ENCODE measurements around the gene MLPH. TPM values are rescaled to one million over a fixed set of nuclear protein-coding genes. Genes with fewer than 3 reads are reported as not detected.
A peak's percentile ranks its signal among the peaks of the same experiment; 100 is the strongest.

Gene MLPH
- total RNA-seq, 6 experiments from 2014 or later = 20.8 to 52.8 (median 35.1) TPM

DNA sequence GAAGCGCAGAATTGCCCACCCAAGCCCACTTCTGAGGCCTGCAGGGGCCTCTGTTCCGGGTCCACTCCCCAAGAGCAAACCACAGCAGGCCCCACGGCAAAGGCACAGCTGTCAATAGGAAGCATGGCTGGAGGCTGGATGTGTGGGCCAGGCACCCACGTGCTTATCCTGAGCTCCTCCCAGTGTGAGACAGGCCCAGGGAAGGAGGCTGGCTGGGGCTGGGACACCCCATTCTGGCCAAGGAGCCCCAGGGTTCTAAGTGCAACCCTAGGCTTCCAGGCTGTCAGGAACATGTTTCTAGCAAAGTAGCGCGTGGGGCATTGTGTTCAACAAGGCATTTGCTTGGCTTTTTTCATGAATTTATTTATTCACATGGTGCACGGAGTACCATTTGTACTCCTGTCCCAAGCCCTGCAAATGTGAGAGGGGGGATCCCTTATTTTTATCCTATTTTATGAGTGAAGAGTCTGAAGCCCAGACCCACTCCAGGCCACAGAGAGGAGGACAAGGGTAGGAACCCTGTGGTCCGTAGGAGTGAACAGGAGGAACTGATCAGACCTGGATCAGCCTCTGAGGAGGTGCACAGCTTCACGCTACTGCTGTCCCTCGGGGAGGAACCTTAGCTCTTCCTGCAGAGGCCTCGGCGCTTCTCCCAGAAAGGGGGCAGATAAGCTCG, 109.6 kb downstream of the MLPH start:
- DNase-seq (no peak), ATAC-seq (no peak)
- no peaks in the 10 kb centered on the region for H3K36me3 ChIP-seq
- no peak overlapping the region for H3K27ac ChIP-seq
- no peak for TF ChIP-seq POLR2A (IDR thresholded peaks at IDR 0.05)
- WGBS (ENCODE audit: insufficient coverage, low coverage, low lambda C conversion rate, missing lambda C conversion rate) = 100% methylated on average over 1 of the region's 13 CpGs
- peaks cover 0 to 34% (median 13%) of the 10 kb centered on the region in 4 donors for H3K4me1 ChIP-seq
- H3K4me3 ChIP-seq = no peak overlapping the region
- H3K9me3 ChIP-seq = no peaks in the 10 kb centered on the region
- H3K27me3 ChIP-seq = no peaks in the 10 kb centered on the region
- intact Hi-C loops (cut with DNase I) = loop anchor here in 1 of 2 donors (10.0 kb wide), 1 partner anchor 148 kb away; no protein-coding TSS in a partner anchor

DNA sequence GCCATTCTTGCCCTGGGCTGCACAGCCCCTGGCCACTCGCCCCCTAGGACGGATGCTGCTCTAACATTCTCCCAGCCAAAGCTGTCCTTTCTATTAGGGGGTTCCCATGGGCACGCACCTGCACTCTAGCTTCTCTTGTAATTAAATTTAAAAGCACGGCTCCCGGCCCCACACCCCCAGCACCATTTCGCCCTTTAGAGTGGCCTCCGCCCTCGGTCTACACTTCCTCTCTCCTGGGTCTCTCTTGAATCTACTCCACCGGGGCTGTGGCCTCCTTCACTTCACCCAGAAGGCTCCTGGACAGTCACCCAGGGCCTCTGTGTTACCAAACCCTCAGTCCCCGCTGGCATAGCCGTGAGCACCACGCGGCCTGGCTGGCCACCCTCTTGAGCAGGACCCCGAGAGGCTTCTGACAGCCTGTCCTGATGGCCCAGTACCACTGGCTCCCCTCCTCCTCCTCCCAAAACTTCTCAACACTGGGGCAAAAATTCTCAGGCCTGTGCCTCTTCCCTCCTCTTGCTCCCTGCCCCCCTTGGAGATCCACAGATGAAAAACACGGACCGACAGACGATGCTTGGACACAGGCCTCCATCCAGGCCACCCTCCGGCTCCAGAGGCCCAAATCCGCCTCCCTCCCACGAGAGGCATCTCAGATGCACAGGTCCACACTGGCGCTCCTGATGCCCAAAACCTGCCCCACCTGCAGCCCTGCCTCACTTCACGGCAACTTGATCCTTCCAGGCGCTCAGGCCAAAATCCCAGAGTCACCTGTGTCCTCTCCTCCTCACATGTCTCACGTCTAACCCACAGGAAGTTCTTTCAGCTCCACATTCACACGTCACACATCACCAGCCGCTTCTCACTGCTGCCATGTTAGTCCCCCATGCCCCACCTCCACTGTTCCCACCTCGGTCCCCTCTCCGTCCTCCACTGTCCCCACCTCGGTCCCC, 110.4 kb downstream of the MLPH start:
- ATAC-seq (no peak), DNase-seq (no peak)
- Histone ChIP-seq H3K4me1 (peaks cover 0 to 33% (median 13%) of the 10 kb centered on the region in 4 donors), H3K36me3 (no peaks in the 10 kb centered on the region), H3K27ac (no peak overlapping the region), H3K4me3 (no peak overlapping the region), H3K27me3 (no peaks in the 10 kb centered on the region), H3K9me3 (no peaks in the 10 kb centered on the region)
- TF ChIP-seq, protein P1, sequence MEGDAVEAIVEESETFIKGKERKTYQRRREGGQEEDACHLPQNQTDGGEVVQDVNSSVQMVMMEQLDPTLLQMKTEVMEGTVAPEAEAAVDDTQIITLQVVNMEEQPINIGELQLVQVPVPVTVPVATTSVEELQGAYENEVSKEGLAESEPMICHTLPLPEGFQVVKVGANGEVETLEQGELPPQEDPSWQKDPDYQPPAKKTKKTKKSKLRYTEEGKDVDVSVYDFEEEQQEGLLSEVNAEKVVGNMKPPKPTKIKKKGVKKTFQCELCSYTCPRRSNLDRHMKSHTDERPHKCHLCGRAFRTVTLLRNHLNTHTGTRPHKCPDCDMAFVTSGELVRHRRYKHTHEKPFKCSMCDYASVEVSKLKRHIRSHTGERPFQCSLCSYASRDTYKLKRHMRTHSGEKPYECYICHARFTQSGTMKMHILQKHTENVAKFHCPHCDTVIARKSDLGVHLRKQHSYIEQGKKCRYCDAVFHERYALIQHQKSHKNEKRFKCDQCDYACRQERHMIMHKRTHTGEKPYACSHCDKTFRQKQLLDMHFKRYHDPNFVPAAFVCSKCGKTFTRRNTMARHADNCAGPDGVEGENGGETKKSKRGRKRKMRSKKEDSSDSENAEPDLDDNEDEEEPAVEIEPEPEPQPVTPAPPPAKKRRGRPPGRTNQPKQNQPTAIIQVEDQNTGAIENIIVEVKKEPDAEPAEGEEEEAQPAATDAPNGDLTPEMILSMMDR (IDR thresholded peaks at IDR 0.05) = no peak
- no peak for TF ChIP-seq POLR2A (IDR thresholded peaks at IDR 0.05)
- intact Hi-C loops (cut with DNase I) = loop anchor here in 1 of 2 donors (10.0 kb wide), 1 partner anchor 147 kb away; no protein-coding TSS in a partner anchor
- 78% methylated on average over 14 of the region's 29 CpGs for WGBS (ENCODE audit: insufficient coverage, low coverage, low lambda C conversion rate, missing lambda C conversion rate)

DNA sequence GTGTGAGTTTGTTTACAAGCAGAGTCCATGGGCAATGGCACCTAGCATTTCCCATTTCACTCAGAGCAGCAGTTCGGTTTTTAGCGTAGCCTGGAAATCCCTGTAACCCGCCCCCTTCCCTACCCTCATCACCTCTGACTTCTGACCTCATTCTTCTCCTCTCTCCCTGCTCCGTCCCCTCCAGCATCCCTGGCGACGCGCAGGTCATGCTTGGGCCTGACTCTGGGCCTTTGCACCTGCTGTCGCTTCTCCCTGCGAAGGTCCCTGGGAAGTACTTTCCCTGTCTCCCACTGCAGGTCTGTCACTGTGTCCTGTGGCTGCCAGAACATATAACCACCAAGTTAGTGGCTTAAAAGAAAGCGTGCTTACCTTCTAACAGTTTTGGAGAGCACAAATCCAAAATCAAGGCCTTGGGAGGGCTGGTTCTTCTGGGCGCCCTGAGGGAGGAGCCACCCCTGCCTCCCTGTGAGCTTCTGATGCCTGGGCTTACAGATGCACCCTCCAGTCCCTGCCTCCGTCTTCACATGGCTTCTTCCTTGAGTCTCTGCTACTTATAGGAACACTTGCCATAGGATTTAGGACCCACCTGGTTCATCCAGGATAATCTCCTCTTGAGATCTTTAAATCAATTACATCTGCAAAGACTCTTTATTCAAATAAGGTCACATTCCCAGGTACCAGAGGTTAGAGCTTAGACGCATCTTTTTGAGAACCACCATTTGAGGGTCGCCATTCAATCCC, 111.6 kb downstream of the MLPH start:
- no peaks in the 10 kb centered on the region for H3K9me3 ChIP-seq
- intact Hi-C loops (cut with DNase I) = loop anchor here in 1 of 2 donors (10.0 kb wide), 1 partner anchor 146 kb away; no protein-coding TSS in a partner anchor
- no peak overlapping the region for H3K4me3 ChIP-seq
- TF ChIP-seq, protein P1 (IDR thresholded peaks at IDR 0.05) = no peak
- no peak for TF ChIP-seq POLR2A (IDR thresholded peaks at IDR 0.05)
- DNase-seq (no peak), ATAC-seq (no peak)
- 83% methylated on average over 12 of the region's 14 CpGs for WGBS (ENCODE audit: insufficient coverage, low coverage, low lambda C conversion rate, missing lambda C conversion rate)
- H3K4me1 ChIP-seq = peaks cover 0 to 33% (median 13%) of the 10 kb centered on the region in 4 donors
- no peaks in the 10 kb centered on the region for H3K36me3 ChIP-seq
- no peaks in the 10 kb centered on the region for H3K27me3 ChIP-seq
- H3K27ac ChIP-seq = no peak overlapping the region

DNA sequence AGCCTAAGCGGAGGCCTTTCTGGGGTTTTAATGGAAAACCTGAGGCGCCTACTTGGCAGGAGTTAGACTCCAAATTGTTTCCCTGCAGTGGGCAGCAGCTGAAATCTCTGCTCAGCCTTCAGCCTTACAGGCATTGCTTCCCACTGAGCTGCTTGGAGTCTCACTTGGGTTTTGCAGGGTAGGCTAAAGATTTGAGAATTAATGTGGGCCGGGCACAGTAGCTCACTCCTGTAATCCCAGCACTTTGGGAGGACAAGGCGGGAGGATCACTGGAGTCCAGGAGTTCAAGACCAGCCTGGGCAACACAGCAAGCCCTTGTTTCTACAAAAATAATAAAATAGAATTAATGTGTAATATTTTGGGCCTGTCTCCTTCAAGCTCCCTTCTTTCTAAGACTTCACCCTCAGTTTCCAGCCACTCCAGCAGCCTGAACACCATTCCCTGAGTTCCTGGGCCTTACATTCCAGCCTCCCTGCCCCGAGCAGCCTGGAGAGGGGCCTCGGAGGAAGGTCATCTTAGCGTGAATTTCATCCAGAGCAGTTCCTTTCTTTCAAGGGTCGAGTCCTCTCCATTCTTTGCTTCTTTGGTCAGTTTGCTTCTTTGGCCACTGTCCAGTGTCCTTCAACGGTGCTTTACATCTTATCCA, 112.5 kb downstream of the MLPH start:
- intact Hi-C loops (cut with DNase I) = loop anchor here in 1 of 2 donors (10.0 kb wide), 1 partner anchor 145 kb away; no protein-coding TSS in a partner anchor
- ATAC-seq = no peak
- TF ChIP-seq, protein P1 (IDR thresholded peaks at IDR 0.05) = no peak
- TF ChIP-seq POLR2A (IDR thresholded peaks at IDR 0.05) = no peak
- Histone ChIP-seq H3K27ac (peak overlapping the region; percentile 73 to 80 (median 75)), H3K36me3 (no peaks in the 10 kb centered on the region), H3K9me3 (no peaks in the 10 kb centered on the region), H3K4me1 (peaks cover 0 to 29% (median 10%) of the 10 kb centered on the region in 4 donors), H3K4me3 (peak overlapping the region in 1 of 3 donors; percentile 21), H3K27me3 (no peaks in the 10 kb centered on the region)
- 69% methylated on average over 7 of the region's 9 CpGs for WGBS (ENCODE audit: insufficient coverage, low coverage, low lambda C conversion rate, missing lambda C conversion rate)
- no peak for DNase-seq
